OCI-LY3 (cell line): ENCODE measurements around the gene WDSUB1.

ENCODE experiments used
- H2AFZ ChIP-seq: fragments of 200-600, 300-600 bp; shearing (Covaris generic); 2 replicates; pipeline ENCODE4 v1.6.0; 2014; ENCODE audit warnings: antibody characterized with exemption, low read depth, low read length
- H3K27ac ChIP-seq: fragments of 200-600, 300-600 bp; sonication (generic); 2 replicates; pipeline ENCODE4 v1.5.1; 2014; ENCODE audit warnings: mild to moderate bottlenecking, low read length, moderate library complexity, mixed read lengths
- H3K27me3 ChIP-seq: fragments of 200-600, 300-600 bp; sonication (generic); 2 replicates; pipeline ENCODE4 v1.6.1; 2014; ENCODE audit warnings: low read depth, low read length, mixed read lengths
- H3K36me3 ChIP-seq: fragments of 200-600, 300-600 bp; sonication (generic); replicated peaks from 2 replicates; pipeline ENCODE3; 2014; ENCODE audit warnings: low read depth, low read length, mixed read lengths
- H3K4me1 ChIP-seq: fragments of 300-600, 200-600 bp; sonication (generic); 2 replicates; pipeline ENCODE4 v1.6.1; 2014; ENCODE audit warnings: low read length, mixed read lengths
- H3K4me2 ChIP-seq: fragments of 200-600, 300-600 bp; sonication (generic); 2 replicates; pipeline ENCODE4 v1.6.1; 2014; ENCODE audit warnings: low read length, mixed read lengths
- H3K4me3 ChIP-seq: fragments of 300-600, 200-600 bp; sonication (generic); 2 replicates; pipeline ENCODE4 v1.5.1; 2014; ENCODE audit warnings: antibody characterized with exemption, mild to moderate bottlenecking, low read length, moderate library complexity
- H3K79me2 ChIP-seq: fragments of 300-600, 200-600 bp; shearing (Covaris generic); 2 replicates; pipeline ENCODE4 v1.6.1; 2014; ENCODE audit warnings: mild to moderate bottlenecking, low read length, mixed read lengths
- H3K9ac ChIP-seq: fragments of 300-600, 200-600 bp; shearing (Covaris generic); 2 replicates; pipeline ENCODE4 v1.6.0; 2014; ENCODE audit warnings: mild to moderate bottlenecking, low read length, moderate library complexity
- H3K9me3 ChIP-seq: fragments of 200-600, 300-600 bp; shearing (Covaris generic); 2 replicates; pipeline ENCODE4 v1.6.1; 2014; ENCODE audit warnings: low read length, mixed read lengths; ENCODE audit not compliant: insufficient read depth
- H4K20me1 ChIP-seq: fragments of 200-600, 300-600 bp; sonication (generic); 2 replicates; pipeline ENCODE4 v1.6.1; 2016; ENCODE audit warnings: low read length, mixed read lengths; ENCODE audit not compliant: insufficient read depth
- EZH2phosphoT487 ChIP-seq: fragments of 200-600 bp; shearing (Covaris generic); IDR thresholded peaks from 2 replicates; pipeline ENCODE4 v1.6.1; 2018; ENCODE audit warnings: antibody characterized with exemption, mixed run types, low read depth
- TF ChIP-seq, protein P1 (sequence below): fragments of 200-600, 300-600 bp; sonication (generic); IDR thresholded peaks from 2 replicates; pipeline ENCODE4 v1.5.1; 2014; ENCODE audit warnings: antibody characterized with exemption, low read length, low read depth

WDSUB1 gene

DNA sequence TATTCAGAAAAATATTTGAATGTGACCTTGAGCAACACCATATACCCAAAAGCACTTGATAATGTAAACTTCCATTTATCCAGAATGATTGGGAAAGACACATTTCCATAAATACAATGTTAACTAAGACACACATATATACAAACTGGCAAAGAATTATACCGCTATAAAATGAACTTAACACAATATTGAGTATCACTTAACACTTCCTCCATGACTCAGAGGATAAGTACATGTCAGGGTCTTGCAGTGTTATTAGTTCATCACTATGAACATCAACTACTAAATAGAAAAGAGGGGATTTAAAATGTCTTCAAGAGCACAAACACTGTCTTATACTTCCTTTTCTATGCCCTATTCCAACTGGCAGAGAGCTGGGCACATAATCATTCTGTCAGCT, 18.6 kb downstream of the WDSUB1 start:
- TF ChIP-seq, protein P1, sequence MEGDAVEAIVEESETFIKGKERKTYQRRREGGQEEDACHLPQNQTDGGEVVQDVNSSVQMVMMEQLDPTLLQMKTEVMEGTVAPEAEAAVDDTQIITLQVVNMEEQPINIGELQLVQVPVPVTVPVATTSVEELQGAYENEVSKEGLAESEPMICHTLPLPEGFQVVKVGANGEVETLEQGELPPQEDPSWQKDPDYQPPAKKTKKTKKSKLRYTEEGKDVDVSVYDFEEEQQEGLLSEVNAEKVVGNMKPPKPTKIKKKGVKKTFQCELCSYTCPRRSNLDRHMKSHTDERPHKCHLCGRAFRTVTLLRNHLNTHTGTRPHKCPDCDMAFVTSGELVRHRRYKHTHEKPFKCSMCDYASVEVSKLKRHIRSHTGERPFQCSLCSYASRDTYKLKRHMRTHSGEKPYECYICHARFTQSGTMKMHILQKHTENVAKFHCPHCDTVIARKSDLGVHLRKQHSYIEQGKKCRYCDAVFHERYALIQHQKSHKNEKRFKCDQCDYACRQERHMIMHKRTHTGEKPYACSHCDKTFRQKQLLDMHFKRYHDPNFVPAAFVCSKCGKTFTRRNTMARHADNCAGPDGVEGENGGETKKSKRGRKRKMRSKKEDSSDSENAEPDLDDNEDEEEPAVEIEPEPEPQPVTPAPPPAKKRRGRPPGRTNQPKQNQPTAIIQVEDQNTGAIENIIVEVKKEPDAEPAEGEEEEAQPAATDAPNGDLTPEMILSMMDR = no peak
- no peak for TF ChIP-seq EZH2phosphoT487
- no peaks in the 10 kb centered on the region for H4K20me1 ChIP-seq
- no peaks in the 10 kb centered on the region for H3K27me3 ChIP-seq
- no peak overlapping the region for H3K4me3 ChIP-seq
- H3K9me3 ChIP-seq = no peaks in the 10 kb centered on the region
- peaks cover 5% of the 10 kb centered on the region for H3K36me3 ChIP-seq
- no peak overlapping the region for H3K27ac ChIP-seq
- no peaks in the 10 kb centered on the region for H3K79me2 ChIP-seq
- no peak overlapping the region for H3K9ac ChIP-seq
- no peak overlapping the region for H3K4me2 ChIP-seq
- no peak overlapping the region for H2AFZ ChIP-seq
- no peaks in the 10 kb centered on the region for H3K4me1 ChIP-seq

DNA sequence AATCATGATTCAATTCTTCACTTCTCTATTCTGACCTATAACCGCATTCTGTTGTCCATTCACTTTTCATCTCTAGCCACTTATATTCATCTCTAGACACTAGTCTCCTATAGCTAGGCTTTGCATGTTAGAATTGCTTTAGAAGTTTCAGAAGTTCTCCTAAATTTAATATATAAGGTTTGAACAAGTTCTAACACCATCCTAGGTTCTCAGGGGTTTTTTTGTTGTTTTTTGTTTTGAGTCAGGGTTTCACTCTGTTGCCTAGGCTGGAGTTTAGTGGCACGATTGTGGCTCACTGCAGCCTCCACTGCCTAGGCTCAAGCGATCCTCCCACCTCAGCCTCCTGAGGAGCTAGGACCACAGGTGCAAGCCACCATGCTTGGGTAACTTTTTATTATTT, 19.9 kb downstream of the WDSUB1 start:
- Histone ChIP-seq H3K36me3 (peaks cover 5% of the 10 kb centered on the region), H3K27ac (no peak overlapping the region), H3K9me3 (no peaks in the 10 kb centered on the region), H3K79me2 (no peaks in the 10 kb centered on the region), H3K4me1 (no peaks in the 10 kb centered on the region), H3K4me3 (no peak overlapping the region), H3K27me3 (no peaks in the 10 kb centered on the region), H3K4me2 (no peak overlapping the region), H3K9ac (no peak overlapping the region), H2AFZ (no peak overlapping the region), H4K20me1 (no peaks in the 10 kb centered on the region)
- TF ChIP-seq, protein P1 = no peak
- TF ChIP-seq EZH2phosphoT487 = no peak

DNA sequence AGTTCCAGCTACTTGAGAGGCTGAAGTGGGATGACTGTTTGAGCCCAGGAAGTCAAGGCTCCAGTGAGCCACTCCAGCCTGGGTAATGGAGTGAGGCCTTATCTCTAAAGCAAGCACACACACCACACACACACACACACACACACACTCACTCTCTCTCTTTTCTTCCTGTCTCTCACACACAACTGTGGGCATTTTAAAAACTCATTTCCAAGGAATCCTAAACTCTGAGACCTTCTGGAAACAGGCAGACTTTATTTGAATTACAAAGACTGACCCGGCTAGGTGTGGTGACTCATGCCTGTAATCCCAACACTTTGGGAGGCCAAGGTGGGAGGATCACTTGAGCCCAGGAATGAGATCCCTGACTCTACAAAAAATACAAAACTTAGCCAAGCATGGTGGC, 21.3 kb downstream of the WDSUB1 start:
- Histone ChIP-seq H3K9ac (no peak overlapping the region), H2AFZ (no peak overlapping the region), H3K9me3 (no peaks in the 10 kb centered on the region), H3K27ac (no peak overlapping the region), H3K27me3 (no peaks in the 10 kb centered on the region), H3K4me3 (no peak overlapping the region), H4K20me1 (no peaks in the 10 kb centered on the region), H3K79me2 (no peaks in the 10 kb centered on the region), H3K4me1 (no peaks in the 10 kb centered on the region), H3K4me2 (no peak overlapping the region), H3K36me3 (peaks cover 2% of the 10 kb centered on the region)
- TF ChIP-seq EZH2phosphoT487 = no peak
- TF ChIP-seq, protein P1 = no peak

DNA sequence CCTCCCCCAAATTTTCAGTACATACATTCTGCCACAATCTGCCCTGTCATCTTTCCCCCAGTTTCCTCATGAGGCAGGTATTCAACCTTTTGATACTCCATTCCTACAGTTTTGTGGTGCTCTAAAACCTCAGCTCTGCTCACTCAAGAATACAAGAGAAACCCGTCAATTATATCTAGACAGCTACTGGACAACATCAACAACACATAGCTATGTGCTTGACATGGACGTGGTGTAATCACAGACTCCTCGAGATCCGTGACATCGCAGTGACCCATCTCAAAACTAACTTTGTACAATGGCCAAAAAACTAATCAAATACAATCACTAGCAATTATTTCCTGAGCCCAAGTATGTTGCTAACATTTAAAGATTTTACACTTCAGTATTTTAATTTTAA, 23.6 kb downstream of the WDSUB1 start:
- Histone ChIP-seq H4K20me1 (no peaks in the 10 kb centered on the region), H3K36me3 (peaks cover 2% of the 10 kb centered on the region), H3K79me2 (no peaks in the 10 kb centered on the region), H3K9me3 (no peaks in the 10 kb centered on the region), H3K9ac (no peak overlapping the region), H3K27ac (no peak overlapping the region), H3K4me2 (no peak overlapping the region), H3K4me1 (no peaks in the 10 kb centered on the region), H3K27me3 (no peaks in the 10 kb centered on the region), H2AFZ (no peak overlapping the region), H3K4me3 (no peak overlapping the region)
- TF ChIP-seq, protein P1 = no peak
- TF ChIP-seq EZH2phosphoT487 = no peak
